Fibroblast of lung (primary cell): ENCODE measurements around the gene RPTN. TPM values are rescaled to one million over a fixed set of nuclear protein-coding genes. Genes with fewer than 3 reads are reported as not detected.

Source experiments
- DNase-seq, 2 donors: peaks; one replicate each; pipeline versions ENCODE4 v3.0.0 to v3.0.0-alpha.2; 2010; ENCODE audit warnings: low read depth in 2 of 2
- H2AFZ ChIP-seq: 2 replicates; pipeline ENCODE4 v1.5.1; 2012; ENCODE audit warnings: low read length, control low read depth, inconsistent platforms
- H3K27ac ChIP-seq: 2 replicates; pipeline ENCODE4 v1.5.1; 2011; ENCODE audit warnings: low read length, control low read depth; ENCODE audit not compliant: insufficient read depth
- H3K27me3 ChIP-seq: 2 replicates; pipeline ENCODE4 v1.5.1; 2011; ENCODE audit warnings: mild to moderate bottlenecking, low read length; ENCODE audit not compliant: control insufficient read depth, insufficient read depth
- H3K36me3 ChIP-seq: 2 replicates; pipeline ENCODE4 v1.5.1; 2011; ENCODE audit warnings: low read length; ENCODE audit not compliant: control insufficient read depth, insufficient read depth
- H3K4me1 ChIP-seq: 2 replicates; pipeline ENCODE4 v1.5.1; 2011; ENCODE audit warnings: low read length; ENCODE audit not compliant: control insufficient read depth, insufficient read depth; ENCODE audit errors: extremely low read depth
- H3K4me2 ChIP-seq: 2 replicates; pipeline ENCODE4 v1.5.1; 2011; ENCODE audit warnings: low read length, control low read depth; ENCODE audit not compliant: insufficient read depth; ENCODE audit errors: extremely low read depth
- H3K4me3 ChIP-seq, 4 experiments: fragments of 200-600 bp in 1 of 4; sonication (generic) in 1 of 4; replicated peaks in 1 of 4; 2 replicates each; pipeline ENCODE4 v1.5.1; 2011 to 2016; ENCODE audit warnings: low read length in 4 of 4, low read depth in 3 of 4, mild to moderate bottlenecking in 3 of 4, control low read depth in 2 of 4, inconsistent platforms in 1 of 4, mixed read lengths in 1 of 4; ENCODE audit not compliant: insufficient read depth in 1 of 4; ENCODE audit errors: control extremely low read depth in 1 of 4
- H3K79me2 ChIP-seq: 2 replicates; pipeline ENCODE4 v1.5.1; 2012; ENCODE audit warnings: mild to moderate bottlenecking, low read length, inconsistent platforms; ENCODE audit not compliant: control insufficient read depth, insufficient read depth
- H3K9ac ChIP-seq: 2 replicates; pipeline ENCODE4 v1.5.1; 2011; ENCODE audit warnings: mild to moderate bottlenecking, low read length, control low read depth; ENCODE audit not compliant: insufficient read depth
- H3K9me3 ChIP-seq: 2 replicates; pipeline ENCODE4 v1.5.1; 2012; ENCODE audit warnings: low read depth, low read length; ENCODE audit not compliant: control insufficient read depth, insufficient read depth
- H4K20me1 ChIP-seq: 2 replicates; pipeline ENCODE4 v1.5.1; 2011; ENCODE audit warnings: low read length; ENCODE audit not compliant: control insufficient read depth, insufficient read depth; ENCODE audit errors: extremely low read depth
- EZH2 ChIP-seq: IDR thresholded peaks from 2 replicates; pipeline ENCODE4 v1.5.1; 2012; ENCODE audit warnings: low read length, control low read depth, mild to moderate bottlenecking; ENCODE audit errors: missing control alignments
- polyA plus RNA-seq, 2 donors: library from polyadenylated mRNA; depleted of rRNA in 1 of 2; stranded (reverse) in 1 of 2; unstranded in 1 of 2; fragments of >200 nt; gene quantifications; 2 replicates each; pipeline ENCODE4 v1.2.1, GENCODE V29; 2011 to 2012; ENCODE audit warnings: missing spikeins in 1 of 2
- total RNA-seq: library from RNA; depleted of rRNA; stranded (reverse); fragments of >200 nt; gene quantifications from 2 replicates; pipeline ENCODE4 v1.2.1, GENCODE V29; 2014
- TF ChIP-seq, protein P1 (sequence below), 2 donors: IDR thresholded peaks in 1 of 2; conservative IDR thresholded peaks in 1 of 2; 1 replicate in 1 of 2; 2 replicates in 1 of 2; pipeline ENCODE4 v1.5.1; 2011 to 2012; ENCODE audit warnings: low read length in 2 of 2, control low read depth in 1 of 2, inconsistent platforms in 1 of 2, low read depth in 1 of 2, mild to moderate bottlenecking in 1 of 2

Gene RPTN
- total and polyA plus RNA-seq, 2 donors (not counting 1 experiment from before 2014, with no cell fraction given), result not detected

DNA sequence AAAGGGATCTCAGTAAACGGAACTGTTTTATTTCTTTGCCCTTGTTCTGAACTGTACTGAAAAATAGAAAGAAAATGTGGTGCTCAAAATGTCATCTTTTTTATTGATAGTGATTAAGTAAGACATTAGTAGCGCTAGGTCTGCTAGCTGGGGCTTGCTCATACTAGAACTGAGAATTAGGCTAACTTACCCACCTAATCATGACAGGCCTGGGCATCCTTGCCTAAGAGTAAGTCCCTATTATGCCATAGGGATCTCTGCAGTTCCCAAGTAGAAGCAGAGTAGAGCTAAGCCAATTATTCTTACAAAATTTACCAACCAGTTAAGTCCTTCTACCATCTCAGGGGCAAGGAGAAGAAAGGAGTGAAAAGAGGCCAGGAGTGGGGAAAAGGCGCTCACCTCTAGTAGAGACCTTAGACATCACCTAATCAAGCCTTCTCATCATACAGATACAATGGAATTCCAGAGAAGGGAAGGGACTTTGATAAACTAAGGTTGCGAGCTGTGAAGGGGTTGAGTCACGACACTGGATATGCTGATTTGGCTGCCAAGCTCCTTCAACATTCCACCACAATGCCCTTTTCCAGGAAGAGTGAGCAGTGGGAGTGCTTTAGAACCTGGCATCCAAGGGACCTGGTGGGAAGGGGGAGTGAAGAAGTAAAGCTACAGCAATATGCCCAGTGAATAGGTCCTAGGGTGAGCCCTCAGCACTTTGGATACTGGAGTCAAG lies 27.7 kb upstream of the RPTN start:
- Histone ChIP-seq H3K4me3 (no peak overlapping the region), H2AFZ (no peak overlapping the region), H3K4me2 (no peak overlapping the region), H3K79me2 (no peaks in the 10 kb centered on the region), H3K9me3 (no peaks in the 10 kb centered on the region), H3K4me1 (peaks cover 8% of the 10 kb centered on the region), H3K9ac (no peak overlapping the region), H3K27ac (no peak overlapping the region), H4K20me1 (no peaks in the 10 kb centered on the region), H3K36me3 (no peaks in the 10 kb centered on the region), H3K27me3 (no peaks in the 10 kb centered on the region)
- peak in 1 of 2 donors; percentile 56 for DNase-seq
- TF ChIP-seq, protein P1, sequence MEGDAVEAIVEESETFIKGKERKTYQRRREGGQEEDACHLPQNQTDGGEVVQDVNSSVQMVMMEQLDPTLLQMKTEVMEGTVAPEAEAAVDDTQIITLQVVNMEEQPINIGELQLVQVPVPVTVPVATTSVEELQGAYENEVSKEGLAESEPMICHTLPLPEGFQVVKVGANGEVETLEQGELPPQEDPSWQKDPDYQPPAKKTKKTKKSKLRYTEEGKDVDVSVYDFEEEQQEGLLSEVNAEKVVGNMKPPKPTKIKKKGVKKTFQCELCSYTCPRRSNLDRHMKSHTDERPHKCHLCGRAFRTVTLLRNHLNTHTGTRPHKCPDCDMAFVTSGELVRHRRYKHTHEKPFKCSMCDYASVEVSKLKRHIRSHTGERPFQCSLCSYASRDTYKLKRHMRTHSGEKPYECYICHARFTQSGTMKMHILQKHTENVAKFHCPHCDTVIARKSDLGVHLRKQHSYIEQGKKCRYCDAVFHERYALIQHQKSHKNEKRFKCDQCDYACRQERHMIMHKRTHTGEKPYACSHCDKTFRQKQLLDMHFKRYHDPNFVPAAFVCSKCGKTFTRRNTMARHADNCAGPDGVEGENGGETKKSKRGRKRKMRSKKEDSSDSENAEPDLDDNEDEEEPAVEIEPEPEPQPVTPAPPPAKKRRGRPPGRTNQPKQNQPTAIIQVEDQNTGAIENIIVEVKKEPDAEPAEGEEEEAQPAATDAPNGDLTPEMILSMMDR (conservative IDR thresholded peaks at IDR 0.05 in 1 of 2, IDR thresholded peaks at IDR 0.05 in 1 of 2; ENCODE audit: low read depth in 1 of 2, low read length in 2 of 2), result no peak
- TF ChIP-seq EZH2, result no peak

DNA sequence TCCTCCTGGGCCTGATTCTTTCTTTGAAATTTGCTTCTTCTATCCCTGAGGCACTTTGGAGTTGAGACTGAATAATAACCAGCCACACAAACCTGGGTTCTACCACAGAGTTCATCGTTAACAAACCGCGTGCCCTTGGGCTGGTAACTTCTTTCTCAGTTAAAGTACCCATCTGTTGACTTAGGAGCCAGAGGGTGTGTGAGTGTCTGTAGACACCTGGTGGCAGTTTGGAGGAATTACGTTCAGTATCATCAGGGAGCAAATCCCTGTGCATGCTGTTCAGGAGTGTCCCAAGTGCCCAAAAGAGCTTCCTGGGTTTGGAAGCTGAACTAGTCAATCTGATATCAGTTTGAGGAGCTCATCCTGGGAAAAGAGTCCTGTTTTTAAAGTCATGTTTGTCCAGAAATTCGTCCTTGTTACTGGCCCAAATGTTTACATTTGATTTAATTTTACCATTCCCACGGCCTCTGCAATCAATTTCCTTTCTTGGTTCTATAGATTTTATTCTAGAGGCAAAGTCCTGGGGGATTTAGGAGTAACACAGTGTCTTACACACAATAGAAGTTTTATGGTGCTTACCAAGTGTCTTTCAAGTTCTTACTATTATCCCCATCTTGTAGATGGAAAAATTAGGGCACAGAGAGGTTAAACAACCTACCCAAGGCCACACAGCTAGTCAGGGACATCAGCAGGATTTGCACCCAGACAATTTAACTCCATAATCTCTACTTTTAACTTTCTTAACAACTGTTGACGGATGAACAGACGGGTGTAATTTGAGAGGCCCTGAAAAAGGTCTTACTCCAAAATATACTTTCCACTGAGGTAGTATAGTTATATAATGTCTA lies 26.7 kb upstream of the RPTN start:
- no peaks in the 10 kb centered on the region for H3K27me3 ChIP-seq
- no peak overlapping the region for H3K9ac ChIP-seq
- no peaks in the 10 kb centered on the region for H3K79me2 ChIP-seq
- no peaks in the 10 kb centered on the region for H3K9me3 ChIP-seq
- H3K4me1 ChIP-seq, result peaks cover 8% of the 10 kb centered on the region
- DNase-seq, result peak; percentile 61 to 71
- TF ChIP-seq, protein P1 (conservative IDR thresholded peaks at IDR 0.05 in 1 of 2, IDR thresholded peaks at IDR 0.05 in 1 of 2; ENCODE audit: low read depth in 1 of 2, low read length in 2 of 2), result peak; percentile 88
- no peak for TF ChIP-seq EZH2
- no peak overlapping the region for H3K4me2 ChIP-seq
- H3K36me3 ChIP-seq, result no peaks in the 10 kb centered on the region
- no peak overlapping the region for H3K27ac ChIP-seq
- no peaks in the 10 kb centered on the region for H4K20me1 ChIP-seq
- H3K4me3 ChIP-seq, result no peak overlapping the region
- no peak overlapping the region for H2AFZ ChIP-seq

DNA sequence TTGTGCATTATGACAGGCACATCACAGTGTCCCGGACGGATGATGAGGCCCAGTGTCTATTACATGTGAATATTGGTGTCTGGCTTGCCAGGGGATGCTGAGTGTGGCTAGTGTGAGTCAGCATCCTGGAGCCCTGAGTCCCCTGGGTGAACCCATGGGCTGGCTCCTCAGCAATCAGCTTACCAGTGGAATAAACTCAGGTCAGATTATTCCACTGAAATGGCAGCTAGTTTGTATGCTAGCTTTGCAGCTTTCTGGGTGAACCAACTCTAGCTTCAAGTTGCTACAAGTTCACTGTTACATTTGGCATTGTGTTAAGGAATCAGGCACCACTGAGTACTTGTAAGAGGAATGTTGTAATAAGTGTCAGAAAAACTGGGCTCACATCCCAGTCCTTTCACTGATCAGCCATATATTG lies 23.9 kb upstream of the RPTN start:
- TF ChIP-seq EZH2, result no peak
- TF ChIP-seq, protein P1 (conservative IDR thresholded peaks at IDR 0.05 in 1 of 2, IDR thresholded peaks at IDR 0.05 in 1 of 2; ENCODE audit: low read depth in 1 of 2, low read length in 2 of 2), result no peak
- no peak overlapping the region for H3K4me3 ChIP-seq
- peak overlapping the region; percentile 27 for H3K4me2 ChIP-seq
- H2AFZ ChIP-seq, result no peak overlapping the region
- no peaks in the 10 kb centered on the region for H3K9me3 ChIP-seq
- H3K4me1 ChIP-seq, result peaks cover 8% of the 10 kb centered on the region
- no peak overlapping the region for H3K27ac ChIP-seq
- no peaks in the 10 kb centered on the region for H3K79me2 ChIP-seq
- H3K27me3 ChIP-seq, result no peaks in the 10 kb centered on the region
- peak; percentile 68 to 87 for DNase-seq
- H3K9ac ChIP-seq, result no peak overlapping the region
- H4K20me1 ChIP-seq, result no peaks in the 10 kb centered on the region
- H3K36me3 ChIP-seq, result no peaks in the 10 kb centered on the region
